GM23338 (cell line): ENCODE measurements around the gene LIX1L. TPM values are rescaled to one million over a fixed set of nuclear protein-coding genes. Genes with fewer than 3 reads are reported as not detected.

ENCODE experiments used
- ATAC-seq: fragments of 200-7000 bp; cut with Tn5 transposase; 3 replicates; pipeline ENCODE4 v1.9.1; 2020
- DNase-seq: peaks from one replicate; pipeline ENCODE4 v3.0.0-alpha.2; 2015; ENCODE audit warnings: low spot score
- H2AFZ ChIP-seq: fragments of 200-600 bp; sonication (generic); 2 replicates; pipeline ENCODE4 v1.8.0; 2016; ENCODE audit warnings: antibody characterized with exemption, mild to moderate bottlenecking, moderate library complexity
- H3F3A ChIP-seq: fragments of 200-600 bp; sonication (generic); replicated peaks from 2 replicates; pipeline ENCODE4 v1.8.0; 2017; ENCODE audit warnings: antibody characterized with exemption, mixed run types, low read depth
- H3K27ac ChIP-seq: fragments of 200-600 bp; sonication (generic); 2 replicates; pipeline ENCODE4 v1.6.1; 2016; ENCODE audit warnings: low read depth
- H3K27me3 ChIP-seq: fragments of 200-600 bp; sonication (generic); 2 replicates; pipeline ENCODE4 v1.8.0; 2016; ENCODE audit warnings: mild to moderate bottlenecking, mixed run types, moderate library complexity; ENCODE audit not compliant: insufficient read depth
- H3K36me3 ChIP-seq: fragments of 200-600 bp; sonication (generic); 2 replicates; pipeline ENCODE4 v1.8.0; 2016; ENCODE audit warnings: mild to moderate bottlenecking; ENCODE audit not compliant: insufficient read depth
- H3K4me1 ChIP-seq: fragments of 200-600 bp; sonication (generic); 2 replicates; pipeline ENCODE4 v1.8.0; 2016; ENCODE audit warnings: mild to moderate bottlenecking, moderate library complexity; ENCODE audit not compliant: insufficient read depth
- H3K4me2 ChIP-seq: fragments of 200-600 bp; sonication (generic); 2 replicates; pipeline ENCODE4 v1.7.1; 2017; ENCODE audit warnings: mixed run types
- H3K4me3 ChIP-seq: fragments of 200-600 bp; sonication (generic); 2 replicates; pipeline ENCODE4 v1.6.1; 2016; ENCODE audit warnings: mixed run types
- H3K79me2 ChIP-seq: fragments of 200-600 bp; sonication (generic); replicated peaks from 2 replicates; pipeline ENCODE4 v1.8.0; 2017; ENCODE audit warnings: mild to moderate bottlenecking; ENCODE audit not compliant: insufficient read depth
- H3K9me2 ChIP-seq: fragments of 200-600 bp; sonication (generic); 2 replicates; pipeline ENCODE4 v1.8.0; 2017; ENCODE audit not compliant: insufficient read depth
- H4K20me1 ChIP-seq: fragments of 200-600 bp; sonication (generic); replicated peaks from 2 replicates; pipeline ENCODE4 v1.8.0; 2017; ENCODE audit warnings: mild to moderate bottlenecking; ENCODE audit not compliant: insufficient read depth
- H3K27ac Mint-ChIP-seq: 2 replicates; pipeline ENCODE4 v1.8.0; 2020; ENCODE audit warnings: inconsistent platforms, mild to moderate bottlenecking, moderate library complexity, mixed read lengths
- H3K27me3 Mint-ChIP-seq: 3 replicates; pipeline ENCODE4 v1.8.0; 2022; ENCODE audit warnings: low read depth, mild to moderate bottlenecking, moderate library complexity, mixed read lengths, inconsistent platforms; ENCODE audit not compliant: insufficient read depth, poor library complexity
- H3K36me3 Mint-ChIP-seq: 3 replicates; pipeline ENCODE4 v1.8.0; 2021; ENCODE audit warnings: low read depth, mild to moderate bottlenecking, inconsistent platforms, moderate library complexity, mixed read lengths
- H3K4me1 Mint-ChIP-seq: 3 replicates; pipeline ENCODE4 v1.8.0; 2020; ENCODE audit warnings: mild to moderate bottlenecking, inconsistent platforms, mixed read lengths
- H3K4me3 Mint-ChIP-seq: 3 replicates; pipeline ENCODE4 v1.8.0; 2021; ENCODE audit warnings: moderate library complexity, mild to moderate bottlenecking, inconsistent platforms, mixed read lengths
- H3K9me3 Mint-ChIP-seq: 3 replicates; pipeline ENCODE4 v1.8.0; 2020; ENCODE audit warnings: moderate library complexity, mild to moderate bottlenecking, inconsistent platforms, mixed read lengths
- ETS1 ChIP-seq: IDR thresholded peaks from 2 replicates; pipeline ENCODE4 v1.6.1; 2016; ENCODE audit warnings: antibody characterized with exemption
- EZH2 ChIP-seq: fragments of 200-600 bp; sonication (generic); IDR thresholded peaks from one replicate; pipeline ENCODE4 v1.8.0; 2017; ENCODE audit warnings: antibody characterized with exemption, mild to moderate bottlenecking, low read depth; ENCODE audit not compliant: unreplicated experiment
- EZH2phosphoT487 ChIP-seq: fragments of 200-600 bp; sonication (generic); IDR thresholded peaks from one replicate; pipeline ENCODE4 v1.8.1; 2018; ENCODE audit warnings: antibody characterized with exemption; ENCODE audit not compliant: unreplicated experiment
- JUNB ChIP-seq: IDR thresholded peaks from one replicate; pipeline ENCODE4 v1.6.1; 2016; ENCODE audit warnings: antibody characterized with exemption; ENCODE audit not compliant: unreplicated experiment
- POLR2AphosphoS5 ChIP-seq: IDR thresholded peaks from 2 replicates; pipeline ENCODE4 v1.6.1; 2016; ENCODE audit warnings: antibody characterized with exemption, low read depth
- REST ChIP-seq: IDR thresholded peaks from one replicate; pipeline ENCODE4 v1.6.1; 2018; ENCODE audit warnings: antibody characterized with exemption; ENCODE audit not compliant: unreplicated experiment
- STAT1 ChIP-seq: IDR thresholded peaks from one replicate; pipeline ENCODE4 v1.6.1; 2016; ENCODE audit warnings: antibody characterized with exemption; ENCODE audit not compliant: unreplicated experiment
- ZNF114 ChIP-seq: fragments of 250-450 bp; sonication (Bioruptor Pico); IDR thresholded peaks from 2 replicates; pipeline ENCODE4 v1.5.0; 2020; ENCODE audit warnings: mild to moderate bottlenecking, moderate library complexity
- polyA plus RNA-seq: library from polyadenylated mRNA; unstranded; fragments of >200 nt; fragmentation: Nextera tagmentation; extraction: Ambion mirVana; gene quantifications from 2 replicates; pipeline ENCODE4 v1.2.1, GENCODE V29; 2016
- total RNA-seq: library from RNA; depleted of rRNA; stranded (reverse); fragments of >200 nt; shearing (Covaris generic); gene quantifications from 2 replicates; pipeline ENCODE4 v1.2.3, GENCODE V29; 2014

LIX1L gene
- total and polyA plus RNA-seq, 2 experiments from 2014 or later, result 0.76 to 2.6 TPM

GRCh38 chr1:145942871-145943270 lies 14.9 kb downstream of the LIX1L start (continued):
- TF ChIP-seq REST (no peak), EZH2phosphoT487 (no peak), EZH2 (no peak), JUNB (no peak), STAT1 (no peak), ETS1 (no peak)

GRCh38 chr1:145942405-145942804 lies 15.4 kb downstream of the LIX1L start:
- no peaks in the 10 kb centered on the region for H3K27me3 ChIP-seq
- H3K27me3 Mint-ChIP-seq, result peaks cover 1% of the 10 kb centered on the region
- no peak overlapping the region for H3K4me3 Mint-ChIP-seq
- H3K4me2 ChIP-seq, result no peak overlapping the region
- ATAC-seq, result no peak
- H2AFZ ChIP-seq, result no peak overlapping the region
- H3K27ac Mint-ChIP-seq, result no peak overlapping the region
- peaks cover 7% of the 10 kb centered on the region for H3K4me1 ChIP-seq
- H3K36me3 ChIP-seq, result no peaks in the 10 kb centered on the region
- no peaks in the 10 kb centered on the region for H3F3A ChIP-seq
- TF ChIP-seq POLR2AphosphoS5, result no peak
- H3K9me2 ChIP-seq, result no peaks in the 10 kb centered on the region
- no peak overlapping the region for H3K27ac ChIP-seq
- no peaks in the 10 kb centered on the region for H3K79me2 ChIP-seq
- peaks cover 9% of the 10 kb centered on the region for H3K4me1 Mint-ChIP-seq
- no peaks in the 10 kb centered on the region for H4K20me1 ChIP-seq
- no peaks in the 10 kb centered on the region for H3K9me3 Mint-ChIP-seq
- H3K4me3 ChIP-seq, result no peak overlapping the region
- no peaks in the 10 kb centered on the region for H3K36me3 Mint-ChIP-seq
- no peak for DNase-seq

- Mint-ChIP-seq H3K4me3 (no peak overlapping the region), H3K27me3 (no peaks in the 10 kb centered on the region), H3K36me3 (no peaks in the 10 kb centered on the region), H3K27ac (0 out of 2 replicates have a peak overlapping the region, but pooled peaks have one; percentile 52), H3K9me3 (no peaks in the 10 kb centered on the region), H3K4me1 (peaks cover 17% of the 10 kb centered on the region)
- H3K4me3 ChIP-seq, result no peak overlapping the region
- no peaks in the 10 kb centered on the region for H3K9me2 ChIP-seq
- H3K4me2 ChIP-seq, result no peak overlapping the region
- no peak overlapping the region for H2AFZ ChIP-seq
- ATAC-seq (no peak), DNase-seq (no peak)
- H3F3A ChIP-seq, result no peaks in the 10 kb centered on the region
- no peaks in the 10 kb centered on the region for H3K36me3 ChIP-seq
- no peaks in the 10 kb centered on the region for H3K79me2 ChIP-seq
- TF ChIP-seq JUNB, result no peak
- no peak for TF ChIP-seq ZNF114
- peaks cover 15% of the 10 kb centered on the region for H3K4me1 ChIP-seq
- no peaks in the 10 kb centered on the region for H4K20me1 ChIP-seq
- H3K27me3 ChIP-seq, result no peaks in the 10 kb centered on the region
- 0 out of 2 replicates have a peak overlapping the region, but pooled peaks have one; percentile 7 for H3K27ac ChIP-seq
Observed at GRCh38 chr1:145937436-145937835, 20.4 kb downstream of the LIX1L start.
